Subcutaneous abdominal adipose tissue (tissue), 5 donors: ENCODE measurements around the gene STX2.

ENCODE experiments used
- H3K27ac ChIP-seq: one replicate; pipeline ENCODE4 v1.7.0; 2013; ENCODE audit warnings: low read depth, mild to moderate bottlenecking, inconsistent platforms, low read length, moderate library complexity
- H3K27me3 ChIP-seq, 5 donors: one replicate each; pipeline ENCODE4 v1.7.0; 2013; ENCODE audit warnings: low read length in 5 of 5, inconsistent platforms in 1 of 5; ENCODE audit not compliant: control insufficient read depth in 5 of 5, insufficient read depth in 4 of 5
- H3K36me3 ChIP-seq, 5 donors: one replicate each; pipeline ENCODE4 v1.7.0; 2013; ENCODE audit warnings: low read length in 5 of 5; ENCODE audit not compliant: control insufficient read depth in 5 of 5, insufficient read depth in 5 of 5
- H3K4me1 ChIP-seq, 5 donors: one replicate each; pipeline ENCODE4 v1.7.0; 2013; ENCODE audit warnings: low read length in 5 of 5, mild to moderate bottlenecking in 3 of 5, moderate library complexity in 1 of 5; ENCODE audit not compliant: control insufficient read depth in 5 of 5, insufficient read depth in 5 of 5
- H3K4me3 ChIP-seq, 5 donors: one replicate each; pipeline ENCODE4 v1.7.0; 2013; ENCODE audit warnings: low read length in 5 of 5, low read depth in 1 of 5
- H3K9ac ChIP-seq, 5 donors: one replicate each; pipeline ENCODE4 v1.7.0; 2013; ENCODE audit warnings: low read length in 5 of 5, mild to moderate bottlenecking in 4 of 5, moderate library complexity in 3 of 5
- H3K9me3 ChIP-seq, 5 donors: one replicate each; pipeline ENCODE4 v1.7.0; 2013; ENCODE audit warnings: low read length in 5 of 5; ENCODE audit not compliant: control insufficient read depth in 5 of 5
- donor health status: healthy.
- donor health status: healthy.
- donor health status: healthy.
- donor health status: healthy.
- donor health status: healthy.

STX2 gene

GRCh38 chr12:130832561-130833209 lies 6.4 kb downstream of the STX2 start:
- Histone ChIP-seq H3K4me1 (peaks cover 4 to 17% (median 11%) of the 10 kb centered on the region in 5 donors), H3K36me3 (no peaks in the 10 kb centered on the region), H3K27ac (no peak overlapping the region), H3K27me3 (no peaks in the 10 kb centered on the region), H3K9ac (peak overlapping the region in 1 of 5 donors; percentile 15), H3K4me3 (no peak overlapping the region), H3K9me3 (no peaks in the 10 kb centered on the region)

GRCh38 chr12:130831876-130832405 lies 7.1 kb downstream of the STX2 start:
- Histone ChIP-seq H3K9ac (no peak overlapping the region), H3K27ac (no peak overlapping the region), H3K4me3 (no peak overlapping the region), H3K27me3 (no peaks in the 10 kb centered on the region), H3K36me3 (no peaks in the 10 kb centered on the region), H3K9me3 (no peaks in the 10 kb centered on the region), H3K4me1 (peaks cover 4 to 15% (median 10%) of the 10 kb centered on the region in 5 donors)

GRCh38 chr12:130831246-130831645 lies 7.8 kb downstream of the STX2 start:
- Histone ChIP-seq H3K4me1 (peaks cover 4 to 20% (median 11%) of the 10 kb centered on the region in 5 donors), H3K27me3 (no peaks in the 10 kb centered on the region), H3K27ac (no peak overlapping the region), H3K36me3 (no peaks in the 10 kb centered on the region), H3K9ac (no peak overlapping the region), H3K4me3 (no peak overlapping the region), H3K9me3 (no peaks in the 10 kb centered on the region)

- H3K4me3 ChIP-seq, result no peak overlapping the region
- H3K9ac ChIP-seq, result no peak overlapping the region
- H3K27me3 ChIP-seq, result no peaks in the 10 kb centered on the region
These were observed 8.9 kb downstream of the STX2 start for GRCh38 chr12:130830246-130830551.

GRCh38 chr12:130829391-130830245 lies 9.4 kb downstream of the STX2 start:
- Histone ChIP-seq H3K9ac (no peak overlapping the region), H3K27ac (no peak overlapping the region), H3K36me3 (peaks cover 0 to 3% (median 0%) of the 10 kb centered on the region in 5 donors), H3K9me3 (no peaks in the 10 kb centered on the region), H3K4me3 (no peak overlapping the region), H3K27me3 (no peaks in the 10 kb centered on the region), H3K4me1 (peaks cover 4 to 27% (median 13%) of the 10 kb centered on the region in 5 donors)

More at GRCh38 chr12:130830246-130830551, 8.9 kb downstream of the STX2 start:
- H3K9me3 ChIP-seq, result no peaks in the 10 kb centered on the region
- no peak overlapping the region for H3K27ac ChIP-seq
- H3K4me1 ChIP-seq, result peaks cover 4 to 27% (median 13%) of the 10 kb centered on the region in 5 donors
- peaks cover 0 to 3% (median 0%) of the 10 kb centered on the region in 5 donors for H3K36me3 ChIP-seq

GRCh38 chr12:130828895-130829294 lies 10.2 kb downstream of the STX2 start:
- Histone ChIP-seq H3K27ac (no peak overlapping the region), H3K4me3 (no peak overlapping the region), H3K36me3 (peaks cover 0 to 3% (median 0%) of the 10 kb centered on the region in 5 donors), H3K9ac (no peak overlapping the region), H3K9me3 (no peaks in the 10 kb centered on the region), H3K4me1 (peaks cover 4 to 27% (median 13%) of the 10 kb centered on the region in 5 donors), H3K27me3 (no peaks in the 10 kb centered on the region)

- Histone ChIP-seq H3K4me1 (peaks cover 2 to 17% (median 6%) of the 10 kb centered on the region in 5 donors), H3K27ac (no peak overlapping the region), H3K27me3 (no peaks in the 10 kb centered on the region), H3K9me3 (no peaks in the 10 kb centered on the region), H3K9ac (peak overlapping the region in 1 of 5 donors; percentile 48), H3K4me3 (no peak overlapping the region), H3K36me3 (peaks cover 3 to 14% (median 11%) of the 10 kb centered on the region in 5 donors)
These were observed 11.6 kb downstream of the STX2 start for GRCh38 chr12:130827432-130827831.

GRCh38 chr12:130826151-130826801 lies 12.8 kb downstream of the STX2 start:
- Histone ChIP-seq H3K4me3 (peak overlapping the region in 1 of 5 donors; percentile 24), H3K36me3 (peaks cover 3 to 22% (median 13%) of the 10 kb centered on the region in 5 donors), H3K27me3 (no peaks in the 10 kb centered on the region), H3K9me3 (no peaks in the 10 kb centered on the region), H3K4me1 (peaks cover 2 to 16% (median 6%) of the 10 kb centered on the region in 5 donors), H3K9ac (peak overlapping the region in 1 of 5 donors; percentile 8), H3K27ac (no peak overlapping the region)

- H3K27ac ChIP-seq, result no peak overlapping the region
- H3K27me3 ChIP-seq, result no peaks in the 10 kb centered on the region
- peaks cover 2 to 16% (median 6%) of the 10 kb centered on the region in 5 donors for H3K4me1 ChIP-seq
- peak overlapping the region in 1 of 5 donors; percentile 8 for H3K9ac ChIP-seq
- H3K36me3 ChIP-seq, result peaks cover 3 to 28% (median 18%) of the 10 kb centered on the region in 5 donors
- H3K9me3 ChIP-seq, result no peaks in the 10 kb centered on the region
- H3K4me3 ChIP-seq, result no peak overlapping the region
These were observed 13.3 kb downstream of the STX2 start for GRCh38 chr12:130825771-130826150.
